ENCODE measurements around the gene DOCK4.
A peak's percentile ranks its signal among the peaks of the same experiment; 100 is the strongest.

Gene DOCK4

GRCh38 chr7:112113913-112114575 lies 92.2 kb downstream of the DOCK4 start:
- Histone ChIP-seq H3K36me3 (ENCODE audit: insufficient read depth) (no peaks in the 10 kb centered on the region), H3K79me2 (ENCODE audit: insufficient read depth, low read depth) (no peaks in the 10 kb centered on the region), H3K4me2 (no peak overlapping the region)

GRCh38 chr7:112112822-112113255 lies 93.4 kb downstream of the DOCK4 start:
- Histone ChIP-seq H3K9ac (no peak overlapping the region), H3K4me3 (IDR thresholded peaks at IDR 0.05; ENCODE audit: insufficient read depth, low read depth, low read length) (no peak overlapping the region), H3K27ac (0 out of 2 replicates have a peak overlapping the region, but pooled peaks have one; percentile 1), H2AFZ (ENCODE audit: low read depth) (no peak overlapping the region), H3K36me3 (ENCODE audit: insufficient read depth) (no peaks in the 10 kb centered on the region), H3K4me1 (ENCODE audit: low read depth, poor library complexity, severe bottlenecking) (peaks cover 17% of the 10 kb centered on the region), H4K20me1 (ENCODE audit: insufficient read depth) (no peaks in the 10 kb centered on the region), H3K79me2 (ENCODE audit: insufficient read depth, low read depth) (no peaks in the 10 kb centered on the region), H3K4me2 (peak overlapping the region; percentile 62), H3K27me3 (ENCODE audit: insufficient read depth, low read depth) (no peaks in the 10 kb centered on the region)
- TF ChIP-seq, protein P1, sequence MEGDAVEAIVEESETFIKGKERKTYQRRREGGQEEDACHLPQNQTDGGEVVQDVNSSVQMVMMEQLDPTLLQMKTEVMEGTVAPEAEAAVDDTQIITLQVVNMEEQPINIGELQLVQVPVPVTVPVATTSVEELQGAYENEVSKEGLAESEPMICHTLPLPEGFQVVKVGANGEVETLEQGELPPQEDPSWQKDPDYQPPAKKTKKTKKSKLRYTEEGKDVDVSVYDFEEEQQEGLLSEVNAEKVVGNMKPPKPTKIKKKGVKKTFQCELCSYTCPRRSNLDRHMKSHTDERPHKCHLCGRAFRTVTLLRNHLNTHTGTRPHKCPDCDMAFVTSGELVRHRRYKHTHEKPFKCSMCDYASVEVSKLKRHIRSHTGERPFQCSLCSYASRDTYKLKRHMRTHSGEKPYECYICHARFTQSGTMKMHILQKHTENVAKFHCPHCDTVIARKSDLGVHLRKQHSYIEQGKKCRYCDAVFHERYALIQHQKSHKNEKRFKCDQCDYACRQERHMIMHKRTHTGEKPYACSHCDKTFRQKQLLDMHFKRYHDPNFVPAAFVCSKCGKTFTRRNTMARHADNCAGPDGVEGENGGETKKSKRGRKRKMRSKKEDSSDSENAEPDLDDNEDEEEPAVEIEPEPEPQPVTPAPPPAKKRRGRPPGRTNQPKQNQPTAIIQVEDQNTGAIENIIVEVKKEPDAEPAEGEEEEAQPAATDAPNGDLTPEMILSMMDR (conservative IDR thresholded peaks at IDR 0.05; ENCODE audit: low read depth, low read length) = no peak

More at GRCh38 chr7:112113913-112114575, 92.2 kb downstream of the DOCK4 start:
- TF ChIP-seq, protein P1 (conservative IDR thresholded peaks at IDR 0.05; ENCODE audit: low read depth, low read length) = no peak
- no peaks in the 10 kb centered on the region for H3K27me3 ChIP-seq (ENCODE audit: insufficient read depth, low read depth)
- H4K20me1 ChIP-seq (ENCODE audit: insufficient read depth) = no peaks in the 10 kb centered on the region
- H2AFZ ChIP-seq (ENCODE audit: low read depth) = no peak overlapping the region
- no peak overlapping the region for H3K27ac ChIP-seq
- no peak overlapping the region for H3K9ac ChIP-seq
- H3K4me1 ChIP-seq (ENCODE audit: low read depth, poor library complexity, severe bottlenecking) = peaks cover 17% of the 10 kb centered on the region
- no peak overlapping the region for H3K4me3 ChIP-seq (IDR thresholded peaks at IDR 0.05; ENCODE audit: insufficient read depth, low read depth, low read length)

GRCh38 chr7:112110651-112111050 lies 95.5 kb downstream of the DOCK4 start:
- Histone ChIP-seq H3K27me3 (ENCODE audit: insufficient read depth, low read depth) (no peaks in the 10 kb centered on the region), H3K79me2 (ENCODE audit: insufficient read depth, low read depth) (no peaks in the 10 kb centered on the region), H2AFZ (ENCODE audit: low read depth) (no peak overlapping the region), H3K27ac (no peak overlapping the region), H3K4me3 (IDR thresholded peaks at IDR 0.05; ENCODE audit: insufficient read depth, low read depth, low read length) (no peak overlapping the region), H3K36me3 (ENCODE audit: insufficient read depth) (no peaks in the 10 kb centered on the region), H3K4me1 (ENCODE audit: low read depth, poor library complexity, severe bottlenecking) (peaks cover 17% of the 10 kb centered on the region), H4K20me1 (ENCODE audit: insufficient read depth) (no peaks in the 10 kb centered on the region), H3K9ac (no peak overlapping the region), H3K4me2 (no peak overlapping the region)
- TF ChIP-seq, protein P1 (conservative IDR thresholded peaks at IDR 0.05; ENCODE audit: low read depth, low read length) = no peak

DNA sequence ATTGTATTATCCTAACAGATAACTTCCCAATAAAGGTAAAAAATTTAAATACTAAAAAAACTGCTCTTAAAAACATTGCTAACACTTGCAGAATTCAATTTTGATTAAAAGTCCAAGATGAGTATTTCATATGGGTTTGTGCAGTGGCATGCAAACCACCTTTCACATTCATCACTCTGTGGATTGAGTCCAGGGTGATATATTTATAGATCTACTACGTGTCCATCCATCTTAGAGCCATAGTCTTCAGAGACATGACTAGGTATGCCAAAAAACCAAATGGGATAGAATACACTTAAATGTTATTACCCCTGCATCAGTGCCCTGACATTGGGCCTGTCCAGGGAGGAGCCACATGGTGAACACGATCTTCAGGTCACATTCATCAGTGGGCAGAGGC lies 96.0 kb downstream of the DOCK4 start:
- no peaks in the 10 kb centered on the region for H3K79me2 ChIP-seq (ENCODE audit: insufficient read depth, low read depth)
- no peak overlapping the region for H3K4me2 ChIP-seq
- no peak overlapping the region for H3K9ac ChIP-seq
- no peak overlapping the region for H2AFZ ChIP-seq (ENCODE audit: low read depth)
- H3K27me3 ChIP-seq (ENCODE audit: insufficient read depth, low read depth) = no peaks in the 10 kb centered on the region
- peaks cover 17% of the 10 kb centered on the region for H3K4me1 ChIP-seq (ENCODE audit: low read depth, poor library complexity, severe bottlenecking)
- H4K20me1 ChIP-seq (ENCODE audit: insufficient read depth) = no peaks in the 10 kb centered on the region
- TF ChIP-seq, protein P1 (conservative IDR thresholded peaks at IDR 0.05; ENCODE audit: low read depth, low read length) = no peak
- H3K4me3 ChIP-seq (IDR thresholded peaks at IDR 0.05; ENCODE audit: insufficient read depth, low read depth, low read length) = no peak overlapping the region
- H3K36me3 ChIP-seq (ENCODE audit: insufficient read depth) = no peaks in the 10 kb centered on the region
- H3K27ac ChIP-seq = no peak overlapping the region

Measured in KMS-11 (cell line).